Measurements from ENCODE around the gene CCDC195. TPM values are rescaled to one million over a fixed set of nuclear protein-coding genes. Genes with fewer than 3 reads are reported as not detected.

The CCDC195 gene
- total RNA-seq, 1 donor from 2014 or later = not detected

DNA sequence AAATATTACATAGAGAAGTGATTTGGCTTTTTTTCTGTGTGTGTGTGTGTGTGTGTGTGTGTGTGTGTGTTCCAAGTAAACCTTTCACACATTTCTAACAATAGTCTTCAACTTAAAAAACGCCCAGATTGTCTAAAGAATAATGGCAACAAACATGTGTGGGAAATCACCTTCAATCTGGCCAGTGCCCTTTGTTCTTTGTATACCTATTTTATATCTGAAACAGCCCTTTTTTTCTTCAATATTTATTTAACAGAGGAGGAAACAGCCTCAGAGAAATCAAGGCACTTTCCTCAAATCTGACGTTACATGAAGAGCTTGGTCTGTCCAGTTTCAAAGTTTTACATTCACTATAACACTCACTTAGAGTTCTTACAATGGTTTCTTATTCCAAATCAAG, 25.3 kb downstream of the CCDC195 start:
- no peak overlapping the region for H3K4me3 ChIP-seq (ENCODE audit: low read depth, low read length)
- TF ChIP-seq, protein P1, sequence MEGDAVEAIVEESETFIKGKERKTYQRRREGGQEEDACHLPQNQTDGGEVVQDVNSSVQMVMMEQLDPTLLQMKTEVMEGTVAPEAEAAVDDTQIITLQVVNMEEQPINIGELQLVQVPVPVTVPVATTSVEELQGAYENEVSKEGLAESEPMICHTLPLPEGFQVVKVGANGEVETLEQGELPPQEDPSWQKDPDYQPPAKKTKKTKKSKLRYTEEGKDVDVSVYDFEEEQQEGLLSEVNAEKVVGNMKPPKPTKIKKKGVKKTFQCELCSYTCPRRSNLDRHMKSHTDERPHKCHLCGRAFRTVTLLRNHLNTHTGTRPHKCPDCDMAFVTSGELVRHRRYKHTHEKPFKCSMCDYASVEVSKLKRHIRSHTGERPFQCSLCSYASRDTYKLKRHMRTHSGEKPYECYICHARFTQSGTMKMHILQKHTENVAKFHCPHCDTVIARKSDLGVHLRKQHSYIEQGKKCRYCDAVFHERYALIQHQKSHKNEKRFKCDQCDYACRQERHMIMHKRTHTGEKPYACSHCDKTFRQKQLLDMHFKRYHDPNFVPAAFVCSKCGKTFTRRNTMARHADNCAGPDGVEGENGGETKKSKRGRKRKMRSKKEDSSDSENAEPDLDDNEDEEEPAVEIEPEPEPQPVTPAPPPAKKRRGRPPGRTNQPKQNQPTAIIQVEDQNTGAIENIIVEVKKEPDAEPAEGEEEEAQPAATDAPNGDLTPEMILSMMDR (IDR thresholded peaks at IDR 0.05; ENCODE audit: insufficient read depth, low read length, severe bottlenecking) = no peak
- FAIRE-seq = no peak

DNA sequence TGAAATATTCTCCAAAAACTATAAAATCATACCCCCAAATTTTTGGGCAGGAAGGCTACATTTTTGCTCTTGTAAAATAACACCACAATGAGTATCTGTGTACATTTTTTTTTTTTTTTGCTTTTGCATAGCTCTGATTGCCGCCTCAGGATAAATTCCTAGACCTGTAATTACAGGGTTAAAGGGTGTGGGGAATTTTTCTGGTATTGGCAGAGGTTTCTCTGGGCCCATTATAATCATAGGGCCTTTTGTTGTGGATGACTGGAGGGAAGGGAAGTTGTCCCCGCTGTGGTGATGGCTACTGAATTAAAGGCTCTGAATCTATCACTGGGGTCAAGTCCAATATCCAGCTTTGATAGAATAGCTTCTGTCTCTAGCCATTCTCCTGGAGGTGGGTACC, 26.6 kb downstream of the CCDC195 start:
- DNase-seq (ENCODE audit: low read depth) (no peak), FAIRE-seq (no peak)
- Histone ChIP-seq H3K27me3 (ENCODE audit: control insufficient read depth, insufficient read depth, low read length) (no peaks in the 10 kb centered on the region), H3K4me3 (ENCODE audit: low read depth, low read length) (no peak overlapping the region), H3K36me3 (ENCODE audit: control insufficient read depth, insufficient read depth, low read length) (no peaks in the 10 kb centered on the region)
- TF ChIP-seq, protein P1 (IDR thresholded peaks at IDR 0.05; ENCODE audit: insufficient read depth, low read length, severe bottlenecking) = no peak

More for the DNA sequence above, 25.3 kb downstream of the CCDC195 start:
- no peaks in the 10 kb centered on the region for H3K36me3 ChIP-seq (ENCODE audit: control insufficient read depth, insufficient read depth, low read length)
- H3K27me3 ChIP-seq (ENCODE audit: control insufficient read depth, insufficient read depth, low read length) = no peaks in the 10 kb centered on the region
- no peak for DNase-seq (ENCODE audit: low read depth)

DNA sequence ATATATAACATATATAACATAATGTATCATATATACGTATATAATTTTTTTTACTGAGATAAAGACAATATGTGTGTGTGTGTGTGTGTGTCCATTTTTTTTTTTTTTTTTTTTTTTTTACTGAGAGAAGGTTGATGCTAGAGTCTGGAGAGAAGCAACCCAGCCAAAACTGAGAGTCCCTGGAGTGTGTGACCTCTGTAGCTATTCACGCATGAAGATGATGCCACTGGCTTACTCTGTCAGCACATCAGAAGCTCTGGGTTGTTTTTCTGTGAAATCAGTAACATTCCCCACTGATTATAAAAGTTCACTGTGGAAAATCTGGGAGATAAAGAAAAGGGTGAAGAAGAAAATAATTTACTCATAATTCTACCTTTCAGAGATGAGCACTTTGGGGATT, 27.2 kb downstream of the CCDC195 start:
- Histone ChIP-seq H3K4me3 (ENCODE audit: low read depth, low read length) (no peak overlapping the region), H3K36me3 (ENCODE audit: control insufficient read depth, insufficient read depth, low read length) (no peaks in the 10 kb centered on the region), H3K27me3 (ENCODE audit: control insufficient read depth, insufficient read depth, low read length) (no peaks in the 10 kb centered on the region)
- FAIRE-seq = no peak
- TF ChIP-seq, protein P1 (IDR thresholded peaks at IDR 0.05; ENCODE audit: insufficient read depth, low read length, severe bottlenecking) = no peak
- no peak for DNase-seq (ENCODE audit: low read depth)

DNA sequence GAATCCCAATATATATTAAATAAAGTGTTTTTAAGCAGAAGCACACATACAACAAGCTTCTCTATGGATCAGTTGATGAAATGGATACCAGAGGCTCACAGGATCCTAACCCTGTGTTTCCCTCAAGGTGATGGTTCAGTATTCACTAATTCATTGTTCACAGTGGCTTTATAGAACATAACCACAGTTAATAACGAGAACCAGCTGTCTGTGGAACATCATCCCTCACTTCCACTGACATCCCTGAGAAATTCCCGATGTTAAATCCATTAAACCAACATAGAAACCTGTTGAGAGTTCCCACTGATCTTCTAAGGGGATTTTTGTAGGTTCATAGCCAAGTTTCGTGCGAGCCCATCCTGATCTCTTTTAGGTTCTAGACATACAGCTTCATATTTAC, 29.0 kb downstream of the CCDC195 start:
- Histone ChIP-seq H3K4me3 (ENCODE audit: low read depth, low read length) (no peak overlapping the region), H3K27me3 (ENCODE audit: control insufficient read depth, insufficient read depth, low read length) (no peaks in the 10 kb centered on the region), H3K36me3 (ENCODE audit: control insufficient read depth, insufficient read depth, low read length) (no peaks in the 10 kb centered on the region)
- TF ChIP-seq, protein P1 (IDR thresholded peaks at IDR 0.05; ENCODE audit: insufficient read depth, low read length, severe bottlenecking) = no peak
- no peak for DNase-seq (ENCODE audit: low read depth)
- no peak for FAIRE-seq

DNA sequence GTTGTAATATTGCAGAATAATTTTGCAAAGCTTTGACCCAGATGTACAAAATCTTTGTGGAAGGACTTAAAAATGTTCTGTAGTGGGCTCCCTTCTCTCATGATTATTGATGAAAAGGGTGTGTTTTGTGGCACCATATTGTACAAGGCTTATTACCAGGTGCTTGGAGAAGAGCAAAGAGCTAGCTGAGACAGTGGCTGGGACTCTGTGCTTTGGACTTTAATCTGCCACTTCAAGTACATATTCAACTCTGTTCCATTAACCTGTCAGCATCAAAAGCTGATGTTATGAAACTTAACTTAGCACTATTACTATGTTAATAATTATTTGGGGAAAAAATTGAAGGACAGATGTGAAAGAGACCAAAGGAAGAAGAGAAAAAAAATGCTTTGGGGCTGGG, 31.0 kb downstream of the CCDC195 start:
- Histone ChIP-seq H3K27me3 (ENCODE audit: control insufficient read depth, insufficient read depth, low read length) (no peaks in the 10 kb centered on the region), H3K4me3 (ENCODE audit: low read depth, low read length) (no peak overlapping the region), H3K36me3 (ENCODE audit: control insufficient read depth, insufficient read depth, low read length) (no peaks in the 10 kb centered on the region)
- no peak for DNase-seq (ENCODE audit: low read depth)
- FAIRE-seq = no peak
- TF ChIP-seq, protein P1 (IDR thresholded peaks at IDR 0.05; ENCODE audit: insufficient read depth, low read length, severe bottlenecking) = no peak

DNA sequence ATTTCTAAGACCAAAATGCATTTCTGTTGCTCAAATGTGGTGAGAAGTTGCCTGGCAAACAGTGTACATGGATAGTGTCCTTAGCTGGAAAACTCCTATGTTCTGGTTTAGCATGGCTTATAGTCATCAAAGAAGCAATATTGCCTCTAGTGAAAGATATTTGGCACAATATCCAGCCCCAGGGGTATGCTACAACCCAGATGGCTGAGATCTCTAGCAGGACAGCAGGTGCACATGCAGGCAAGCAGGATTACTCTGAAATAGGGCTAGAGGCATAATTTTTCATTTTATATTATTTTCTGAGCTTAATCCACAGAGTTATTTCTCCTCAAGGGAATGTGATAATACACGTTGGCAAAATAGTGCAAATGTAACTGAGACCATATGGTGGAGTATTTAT, 34.0 kb downstream of the CCDC195 start:
- FAIRE-seq = no peak
- no peaks in the 10 kb centered on the region for H3K36me3 ChIP-seq (ENCODE audit: control insufficient read depth, insufficient read depth, low read length)
- no peak for DNase-seq (ENCODE audit: low read depth)
- TF ChIP-seq, protein P1 (IDR thresholded peaks at IDR 0.05; ENCODE audit: insufficient read depth, low read length, severe bottlenecking) = no peak
- H3K4me3 ChIP-seq (ENCODE audit: low read depth, low read length) = no peak overlapping the region
- H3K27me3 ChIP-seq (ENCODE audit: control insufficient read depth, insufficient read depth, low read length) = no peaks in the 10 kb centered on the region

Data from bronchial epithelial cell (primary cell).